ENCODE results near the gene HORMAD2. TPM values are rescaled to one million over a fixed set of nuclear protein-coding genes. Genes with fewer than 3 reads are reported as not detected.

HORMAD2 gene
- total RNA-seq, 6 donors from 2014 or later, result 0.80 TPM; not detected in 5

- Histone ChIP-seq H3K27me3 (no peaks in the 10 kb centered on the region), H3K9me3 (no peaks in the 10 kb centered on the region), H3K4me3 (no peak overlapping the region), H3K36me3 (no peaks in the 10 kb centered on the region), H3K27ac (no peak overlapping the region), H3K4me1 (no peaks in the 10 kb centered on the region)
- WGBS, 2 donors, result 85 to 92% methylated on average over 3 of the region's 3 CpGs
- DNase-seq (no peak), ATAC-seq (ENCODE audit: low FRiP score in 2 of 2) (no peak)
- TF ChIP-seq EP300 (IDR thresholded peaks at IDR 0.05) (no peak), POLR2A (IDR thresholded peaks at IDR 0.05) (no peak), POLR2AphosphoS5 (IDR thresholded peaks at IDR 0.05) (no peak), CTCF (IDR thresholded peaks at IDR 0.05) (no peak)
Measured at GRCh38 chr22:30180616-30181015, 100.4 kb downstream of the HORMAD2 start.

- TF ChIP-seq EP300 (IDR thresholded peaks at IDR 0.05) (no peak), CTCF (IDR thresholded peaks at IDR 0.05) (no peak), POLR2A (IDR thresholded peaks at IDR 0.05) (no peak), POLR2AphosphoS5 (IDR thresholded peaks at IDR 0.05) (no peak)
- no peak overlapping the region for H3K27ac ChIP-seq
- H3K9me3 ChIP-seq, result no peaks in the 10 kb centered on the region
- no peaks in the 10 kb centered on the region for H3K27me3 ChIP-seq
- H3K36me3 ChIP-seq, result no peaks in the 10 kb centered on the region
- no peak overlapping the region for H3K4me3 ChIP-seq
- ATAC-seq (ENCODE audit: low FRiP score in 2 of 2), result no peak
- DNase-seq, result no peak
- peaks cover 0 to 5% (median 1%) of the 10 kb centered on the region in 4 donors for H3K4me1 ChIP-seq
- WGBS, 2 donors, result 53 to 54% methylated on average over 7 of the region's 7 CpGs
Measured at GRCh38 chr22:30181459-30182349, 101.4 kb downstream of the HORMAD2 start.

GRCh38 chr22:30182350-30182745 lies 102.1 kb downstream of the HORMAD2 start:
- TF ChIP-seq CTCF (IDR thresholded peaks at IDR 0.05), result no peak
- no peak for TF ChIP-seq EP300 (IDR thresholded peaks at IDR 0.05)
- no peak for TF ChIP-seq POLR2AphosphoS5 (IDR thresholded peaks at IDR 0.05)
- no peak for TF ChIP-seq POLR2A (IDR thresholded peaks at IDR 0.05)
- no peak for DNase-seq
- Histone ChIP-seq H3K4me3 (no peak overlapping the region), H3K4me1 (peaks cover 0 to 5% (median 2%) of the 10 kb centered on the region in 4 donors), H3K27me3 (no peaks in the 10 kb centered on the region), H3K9me3 (no peaks in the 10 kb centered on the region), H3K27ac (no peak overlapping the region), H3K36me3 (no peaks in the 10 kb centered on the region)
- no peak for ATAC-seq (ENCODE audit: low FRiP score in 2 of 2)
- WGBS, 2 donors, result 59 to 77% methylated on average over 4 of the region's 4 CpGs

- WGBS, 2 donors, result 49 to 52% methylated on average over 4 of the region's 4 CpGs
- Histone ChIP-seq H3K4me3 (no peak overlapping the region), H3K36me3 (no peaks in the 10 kb centered on the region), H3K27ac (no peak overlapping the region), H3K9me3 (no peaks in the 10 kb centered on the region), H3K27me3 (no peaks in the 10 kb centered on the region), H3K4me1 (peaks cover 0 to 5% (median 2%) of the 10 kb centered on the region in 4 donors)
- TF ChIP-seq POLR2AphosphoS5 (IDR thresholded peaks at IDR 0.05), result no peak
- no peak for TF ChIP-seq CTCF (IDR thresholded peaks at IDR 0.05)
- no peak for TF ChIP-seq POLR2A (IDR thresholded peaks at IDR 0.05)
- TF ChIP-seq EP300 (IDR thresholded peaks at IDR 0.05), result no peak
- no peak for ATAC-seq (ENCODE audit: low FRiP score in 2 of 2)
- DNase-seq, result no peak
Measured at GRCh38 chr22:30182815-30183214, 102.6 kb downstream of the HORMAD2 start.
